NCI-H460 (cell line): ENCODE results near the gene FBLN2. TPM values are rescaled to one million over a fixed set of nuclear protein-coding genes. Genes with fewer than 3 reads are reported as not detected.
"Not testable (repeated sequence)": the region's sequence is repeated elsewhere in the genome, so short reads cannot be mapped to it uniquely, and the experiment has no call there.

Experiments used
- DNase-seq: peaks from one replicate; pipeline ENCODE4 v3.0.0-alpha.2; 2016; ENCODE audit warnings: low read depth; ENCODE audit errors: extremely low read depth
- total RNA-seq: library from RNA; depleted of rRNA; stranded (reverse); fragments of >200 nt; shearing (Covaris generic); gene quantifications from 2 replicates; pipeline ENCODE4 v1.2.3, GENCODE V29; 2014

The FBLN2 gene
- total RNA-seq, 1 experiment from 2014 or later, result not detected

DNA sequence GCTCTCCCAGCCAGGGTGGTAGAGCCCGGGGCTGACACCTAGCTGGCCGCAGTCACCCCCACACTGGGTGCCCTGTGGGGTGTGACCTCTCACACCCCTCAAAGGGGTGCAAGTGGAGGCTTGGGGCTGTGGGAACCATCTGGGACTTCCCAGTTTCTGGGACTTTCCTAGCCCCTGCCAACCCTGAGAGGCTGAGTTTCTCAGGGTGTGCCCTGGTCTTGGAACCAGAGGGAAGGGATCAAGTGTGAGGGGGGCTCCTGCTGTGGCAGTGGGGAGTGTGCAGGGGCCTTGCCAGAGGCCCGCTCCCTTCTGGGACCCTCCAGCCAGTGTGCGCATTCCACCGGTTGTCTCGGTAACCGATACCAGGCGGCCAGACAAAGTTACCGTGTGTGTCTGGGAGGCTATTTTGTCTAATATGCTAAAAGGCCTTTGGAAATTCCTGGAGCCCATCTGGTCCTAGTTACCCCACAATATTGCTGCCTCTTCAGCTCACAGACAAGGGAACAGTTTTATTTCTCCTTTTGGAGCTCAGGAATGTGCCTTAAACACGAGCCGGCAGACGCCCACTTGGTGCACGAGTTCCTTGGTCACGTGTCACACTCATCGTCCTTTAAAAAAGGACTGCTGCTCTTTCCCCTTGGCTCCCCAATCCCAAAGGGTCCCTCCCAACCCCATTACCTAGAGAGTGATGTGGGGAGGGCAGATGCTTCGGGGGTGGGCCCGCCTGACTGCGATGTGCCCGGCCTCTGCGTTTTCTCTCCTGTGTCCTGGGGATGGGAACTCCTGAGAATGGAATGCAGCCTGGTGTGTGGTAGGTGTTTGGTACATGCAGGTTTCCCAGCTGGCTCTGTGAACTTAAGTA lies 35.6 kb upstream of the FBLN2 start:
- DNase-seq, result no peak

GRCh38 chr3:13513913-13514517 lies 34.9 kb upstream of the FBLN2 start:
- no peak for DNase-seq

DNA sequence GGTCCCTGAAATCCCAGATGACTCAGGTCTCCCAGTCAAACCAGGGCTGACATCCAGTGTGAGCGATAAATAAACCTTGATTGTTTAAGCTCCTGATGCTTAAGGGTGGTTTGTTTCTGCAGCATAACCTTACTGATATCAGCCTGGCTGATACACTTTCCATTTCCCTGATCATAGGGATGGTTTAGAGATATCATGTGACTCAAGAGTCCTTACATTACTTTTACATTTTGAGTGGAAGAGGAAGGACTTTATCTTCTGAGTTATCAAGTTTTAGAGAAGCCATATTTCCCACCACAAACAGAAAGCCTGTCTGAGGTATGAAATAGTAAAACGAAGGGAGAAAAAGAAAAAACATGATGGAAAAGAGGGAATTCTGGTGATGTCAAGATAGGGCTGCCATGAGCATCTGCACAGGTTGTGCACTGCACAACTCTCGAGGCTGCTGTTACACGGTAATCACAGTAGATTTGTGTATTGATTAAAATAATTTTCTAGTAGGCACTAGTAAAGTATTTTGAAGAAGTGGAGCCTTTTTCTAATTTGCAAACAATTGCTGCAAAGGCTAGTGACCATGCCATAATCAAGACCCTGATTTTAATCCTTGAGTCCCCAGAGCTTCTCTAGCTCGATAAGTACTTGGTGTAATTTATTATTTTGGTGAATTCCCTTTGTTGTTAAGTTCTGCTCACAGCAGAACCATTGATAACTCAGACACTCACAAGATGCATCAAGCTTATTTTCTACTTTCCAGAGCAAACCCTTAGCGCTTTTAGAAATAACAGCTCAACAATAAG lies 34.1 kb upstream of the FBLN2 start:
- DNase-seq, result no peak

- DNase-seq, result no peak
These were observed 32.9 kb upstream of the FBLN2 start for GRCh38 chr3:13515786-13516759.

- DNase-seq, result no peak
These were observed 32.2 kb upstream of the FBLN2 start for GRCh38 chr3:13516760-13517135.

DNA sequence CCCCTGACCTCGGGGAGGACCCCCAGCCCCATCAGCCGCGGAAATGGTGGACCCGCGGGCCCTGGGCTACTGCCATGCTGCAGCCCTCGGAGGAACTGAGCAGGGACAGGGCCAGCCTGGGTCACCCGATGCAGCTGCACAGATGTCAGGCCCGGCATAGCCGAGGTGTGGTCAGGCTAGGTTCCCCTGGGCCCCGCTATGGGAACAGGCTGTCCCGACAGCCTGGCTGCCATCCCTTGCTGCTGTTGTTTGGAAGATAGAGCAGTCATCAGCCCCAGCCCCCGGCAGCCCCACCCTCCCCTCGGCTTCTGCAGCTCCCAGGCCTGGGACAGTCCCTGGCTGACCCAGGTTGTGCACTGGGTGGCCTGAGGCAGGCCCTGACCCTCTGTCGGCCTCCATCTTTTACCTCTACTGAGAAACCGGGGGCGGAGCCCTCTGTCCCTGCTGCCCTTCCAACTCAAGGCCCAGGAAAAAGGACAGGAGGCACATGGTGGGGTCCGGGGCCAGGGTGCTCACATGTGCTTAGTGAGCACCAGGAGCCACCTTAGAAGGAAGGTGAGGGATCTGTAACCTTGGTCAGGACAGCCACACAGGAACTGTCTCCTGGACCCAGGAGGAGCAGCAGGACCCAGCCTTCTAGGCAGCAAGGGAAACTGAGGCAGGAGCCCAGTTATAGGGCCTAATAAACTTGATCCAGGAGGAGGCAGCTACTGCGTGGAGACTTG lies 31.5 kb upstream of the FBLN2 start:
- no peak for DNase-seq

DNA sequence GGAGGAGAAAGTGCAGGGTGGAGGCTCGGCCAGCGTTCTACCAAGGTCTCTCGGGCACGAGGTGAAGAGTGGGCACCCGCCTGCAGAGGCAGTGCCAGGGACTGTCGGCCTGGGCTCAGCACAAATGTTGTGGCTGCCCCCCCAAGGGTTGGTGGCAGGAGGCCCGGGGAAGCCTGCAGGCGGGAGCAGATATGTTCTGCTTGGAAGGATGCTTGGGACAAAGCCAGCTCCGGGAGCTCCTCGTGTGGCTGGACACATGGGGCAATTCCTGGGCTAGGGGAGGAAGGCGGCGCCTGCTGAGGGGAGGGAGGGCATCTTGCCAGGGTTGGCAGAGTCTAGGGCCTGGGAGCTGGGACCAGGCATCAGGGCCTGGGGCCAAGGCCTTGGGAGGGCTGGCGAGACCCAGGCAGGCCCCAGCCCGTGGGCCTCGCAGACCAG lies 30.4 kb upstream of the FBLN2 start:
- DNase-seq, result no peak

GRCh38 chr3:13519006-13519791 lies 29.7 kb upstream of the FBLN2 start:
- no peak for DNase-seq

DNA sequence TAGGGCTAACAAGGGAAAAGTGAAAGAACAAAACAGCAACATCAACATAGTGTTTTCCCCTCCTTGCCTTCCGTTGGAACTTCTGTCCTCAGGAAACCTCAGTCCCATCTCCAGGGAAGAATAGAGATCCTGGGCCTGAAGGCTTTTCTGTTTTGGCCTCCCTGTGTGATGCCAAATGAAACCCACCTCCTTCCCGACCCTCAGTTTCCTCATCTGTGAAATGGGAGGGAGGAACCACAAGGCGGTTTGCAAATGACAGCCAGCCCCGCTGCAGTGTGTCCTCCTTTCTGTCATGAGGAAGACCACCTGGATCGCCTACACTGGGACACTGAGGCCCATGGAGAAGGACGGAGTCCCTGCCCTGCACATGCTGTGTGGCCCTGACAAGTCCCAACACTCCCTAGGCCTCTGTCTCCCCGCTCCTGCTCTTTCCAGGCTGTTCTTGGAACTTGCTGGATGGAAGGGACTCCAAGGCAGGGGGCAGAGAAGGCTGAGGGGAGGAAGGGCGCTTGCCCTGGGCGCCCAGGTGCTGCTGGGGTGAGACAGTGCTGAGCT lies 28.5 kb upstream of the FBLN2 start:
- DNase-seq, result no peak

- no peak for DNase-seq
These were observed 27.6 kb upstream of the FBLN2 start for GRCh38 chr3:13521309-13521708.

DNA sequence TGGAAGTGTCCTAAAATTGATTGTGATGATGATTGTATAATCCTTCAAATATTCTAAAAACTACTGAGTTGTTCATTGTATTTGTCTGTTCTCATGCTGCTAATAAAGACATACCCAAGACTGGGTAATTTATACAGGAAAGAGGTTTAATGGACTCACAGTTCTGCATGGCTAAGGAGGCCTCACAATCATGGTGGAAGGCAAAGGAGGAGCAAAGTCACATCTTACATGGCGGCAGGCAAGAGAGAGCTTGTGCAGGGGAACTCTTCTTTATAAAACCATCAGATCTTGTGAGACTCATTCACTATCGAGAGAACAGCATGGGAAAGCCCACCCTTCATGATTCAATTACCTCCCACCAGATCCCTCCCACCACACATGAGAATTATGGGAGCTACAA lies 27.2 kb upstream of the FBLN2 start:
- DNase-seq, result not testable (repeated sequence)

GRCh38 chr3:13522236-13522635 lies 26.7 kb upstream of the FBLN2 start:
- DNase-seq, result no peak

DNA sequence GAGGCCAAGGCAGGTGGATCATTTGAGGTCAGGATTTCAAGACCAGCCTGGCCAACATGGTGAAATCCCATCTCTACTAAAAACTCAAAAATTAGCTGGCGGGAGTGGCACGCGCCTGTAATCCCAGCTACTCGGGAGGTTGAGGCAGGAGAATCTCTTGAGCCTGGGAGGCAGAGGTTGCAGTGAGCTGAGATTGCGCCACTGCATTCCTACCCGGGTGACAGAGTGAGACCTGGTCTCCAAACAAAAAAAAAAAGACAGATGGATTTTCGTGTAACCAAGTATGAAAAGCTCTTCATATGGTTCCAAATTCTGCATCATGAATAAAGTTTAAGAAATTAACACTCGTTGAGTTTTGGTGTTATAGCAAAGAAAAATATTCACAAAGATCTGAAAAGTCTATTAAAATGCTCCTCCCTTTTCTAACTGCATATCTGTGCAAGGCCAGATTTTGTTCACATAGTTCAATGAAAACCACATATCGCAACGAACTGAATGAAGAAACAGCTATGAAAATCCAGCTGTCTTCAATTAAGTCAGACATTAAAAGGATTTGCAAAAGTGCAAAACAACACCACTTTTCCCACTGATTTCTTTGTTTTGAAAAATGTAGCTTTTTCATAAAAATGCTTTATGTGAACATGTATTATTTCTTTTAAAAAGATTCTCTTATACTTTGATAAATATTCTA lies 23.8 kb upstream of the FBLN2 start:
- DNase-seq, result no peak

DNA sequence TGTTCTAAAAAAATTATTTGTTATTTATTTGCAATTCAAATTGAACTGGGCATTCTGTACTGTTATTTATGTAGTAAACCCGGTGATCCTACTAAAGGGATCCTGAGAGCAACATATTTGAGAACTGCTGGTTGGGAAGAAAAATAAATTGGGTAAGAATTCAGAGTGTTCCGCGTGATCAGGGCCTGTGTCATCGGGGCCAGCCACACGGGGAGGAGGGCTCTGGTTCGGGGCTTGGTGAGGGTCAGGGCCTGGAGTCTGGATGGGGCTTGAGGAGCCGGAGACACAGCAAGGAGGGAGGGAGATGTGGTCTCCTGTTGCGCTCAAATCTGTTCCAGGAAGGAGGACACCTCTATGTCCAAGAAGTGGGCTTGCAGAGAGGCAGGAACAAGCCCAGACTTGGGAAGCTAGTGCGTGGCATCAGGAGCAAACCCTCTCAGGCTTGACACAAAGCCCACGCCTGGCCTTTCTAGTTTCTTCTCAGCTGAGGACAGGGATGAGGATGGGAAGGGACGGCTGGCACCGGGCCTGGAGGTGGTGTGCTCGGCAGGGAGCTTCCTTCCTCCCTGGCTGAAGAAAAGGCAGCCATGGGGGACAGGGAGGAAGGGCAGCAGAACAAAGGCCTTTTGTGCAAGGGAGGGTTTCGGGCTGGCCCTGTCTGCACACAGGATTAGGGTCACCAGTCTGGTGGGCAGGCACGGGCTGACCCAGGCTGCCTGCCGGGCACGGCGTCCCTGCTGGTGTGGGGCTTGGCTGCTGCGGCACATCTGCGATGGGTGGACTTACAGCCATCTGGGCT lies 22.9 kb upstream of the FBLN2 start:
- DNase-seq, result no peak

DNA sequence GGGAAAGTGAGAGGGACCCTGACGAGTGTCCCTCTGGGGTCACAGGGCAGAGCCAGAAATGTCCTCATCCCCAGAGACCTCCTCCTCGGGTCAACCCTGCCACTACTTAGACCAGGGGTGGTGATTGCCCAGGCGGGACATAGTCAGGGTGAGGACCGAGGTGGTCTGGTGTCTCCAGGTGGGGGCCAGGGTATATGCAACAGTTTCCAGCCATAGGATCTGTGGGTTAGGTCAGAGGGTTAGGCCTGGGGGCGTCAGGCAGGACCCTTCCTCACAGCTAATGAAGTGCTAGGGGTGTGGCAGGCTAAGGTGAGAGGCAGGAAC lies 22.3 kb upstream of the FBLN2 start:
- DNase-seq, result no peak

DNA sequence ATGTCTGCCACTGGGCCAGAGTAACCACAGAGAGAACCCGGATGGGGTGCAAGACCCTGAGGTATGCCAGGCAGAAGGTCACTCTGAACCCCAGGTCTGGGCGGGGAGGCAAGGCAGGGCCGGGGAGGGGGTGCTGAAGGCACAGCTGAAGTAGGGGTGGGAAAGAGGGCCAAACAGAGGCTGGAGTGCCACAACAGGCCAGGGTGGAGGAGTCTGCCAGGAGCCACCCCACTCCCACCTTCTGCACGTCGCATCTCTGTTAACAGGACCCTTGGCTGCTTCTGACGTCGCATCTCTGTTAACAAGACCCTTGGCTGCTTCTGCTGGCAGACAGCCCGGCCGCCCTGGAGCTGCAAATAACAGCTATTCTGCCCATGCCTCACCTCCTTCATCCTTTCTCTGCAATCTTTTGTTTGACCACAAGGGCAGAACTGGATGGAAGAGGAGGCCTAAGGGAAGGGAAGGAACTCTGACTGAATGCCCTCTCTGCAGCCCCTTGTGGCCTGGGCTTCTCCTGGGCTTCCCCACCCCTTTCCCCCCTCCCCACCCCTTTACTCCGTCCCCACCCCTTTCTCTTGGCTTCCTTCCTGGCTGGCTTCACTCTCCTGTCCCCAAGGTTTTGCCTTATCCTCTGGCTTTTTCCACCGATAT lies 20.6 kb upstream of the FBLN2 start:
- DNase-seq, result no peak
